ENCODE results near the gene RMC1.

RMC1 gene

DNA sequence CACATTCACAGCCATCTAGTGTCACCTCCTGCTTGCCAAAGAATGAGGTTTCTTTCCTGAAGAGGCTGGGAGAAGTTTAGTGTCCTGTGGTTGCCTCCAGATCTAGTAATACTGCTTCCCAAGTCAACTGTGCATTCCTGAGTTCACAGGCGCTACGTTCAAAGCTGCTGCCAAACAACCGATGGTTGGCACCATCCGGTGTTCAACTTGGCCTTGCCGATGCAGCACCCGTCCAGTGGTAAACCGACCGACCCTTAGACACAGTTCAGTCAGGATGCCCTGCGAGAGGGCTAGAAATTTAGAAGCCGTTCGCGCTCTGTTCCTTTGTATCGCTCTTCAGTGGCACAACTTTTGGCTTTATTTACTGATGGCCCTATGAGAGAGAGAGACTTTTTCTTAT is 28.6 kb downstream of the RMC1 start:
- no peak for DNase-seq
- Histone ChIP-seq H3K27me3 (replicated peaks) (no peaks in the 10 kb centered on the region), H3K4me3 (ENCODE audit: low read depth, low read length) (no peak overlapping the region), H3K27ac (no peak overlapping the region), H3K36me3 (replicated peaks) (peaks cover 79% of the 10 kb centered on the region)
- TF ChIP-seq, protein P1, sequence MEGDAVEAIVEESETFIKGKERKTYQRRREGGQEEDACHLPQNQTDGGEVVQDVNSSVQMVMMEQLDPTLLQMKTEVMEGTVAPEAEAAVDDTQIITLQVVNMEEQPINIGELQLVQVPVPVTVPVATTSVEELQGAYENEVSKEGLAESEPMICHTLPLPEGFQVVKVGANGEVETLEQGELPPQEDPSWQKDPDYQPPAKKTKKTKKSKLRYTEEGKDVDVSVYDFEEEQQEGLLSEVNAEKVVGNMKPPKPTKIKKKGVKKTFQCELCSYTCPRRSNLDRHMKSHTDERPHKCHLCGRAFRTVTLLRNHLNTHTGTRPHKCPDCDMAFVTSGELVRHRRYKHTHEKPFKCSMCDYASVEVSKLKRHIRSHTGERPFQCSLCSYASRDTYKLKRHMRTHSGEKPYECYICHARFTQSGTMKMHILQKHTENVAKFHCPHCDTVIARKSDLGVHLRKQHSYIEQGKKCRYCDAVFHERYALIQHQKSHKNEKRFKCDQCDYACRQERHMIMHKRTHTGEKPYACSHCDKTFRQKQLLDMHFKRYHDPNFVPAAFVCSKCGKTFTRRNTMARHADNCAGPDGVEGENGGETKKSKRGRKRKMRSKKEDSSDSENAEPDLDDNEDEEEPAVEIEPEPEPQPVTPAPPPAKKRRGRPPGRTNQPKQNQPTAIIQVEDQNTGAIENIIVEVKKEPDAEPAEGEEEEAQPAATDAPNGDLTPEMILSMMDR (IDR thresholded peaks at IDR 0.05; ENCODE audit: low read depth, low read length, missing control alignments) = no peak
- in situ Hi-C loops (cut with HindIII; ENCODE audit: low pct_ligation_motif_present, low sequenced_read_pairs) = no loop called here

DNA sequence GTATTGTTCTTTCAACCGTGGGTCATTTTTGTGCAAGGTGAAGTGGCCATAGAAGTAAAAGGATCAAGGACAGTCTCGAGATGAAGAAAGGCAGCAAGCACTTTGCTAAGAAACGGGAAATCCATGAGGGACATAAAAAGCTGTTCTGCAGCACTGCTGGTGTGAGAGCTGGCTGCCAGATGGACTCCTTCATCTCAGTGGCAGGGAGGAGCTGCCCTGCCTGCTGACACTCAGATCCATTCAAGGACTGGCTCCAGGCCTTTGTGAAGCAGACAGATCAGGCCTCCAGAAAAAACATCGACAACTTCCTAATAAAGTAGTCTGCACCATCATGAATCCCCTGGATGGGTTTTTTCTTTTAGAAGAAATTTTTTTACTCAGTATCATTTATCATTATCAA is 29.5 kb downstream of the RMC1 start:
- Histone ChIP-seq H3K36me3 (replicated peaks) (peaks cover 84% of the 10 kb centered on the region), H3K27me3 (replicated peaks) (no peaks in the 10 kb centered on the region), H3K27ac (no peak overlapping the region), H3K4me3 (ENCODE audit: low read depth, low read length) (no peak overlapping the region)
- no peak for DNase-seq
- in situ Hi-C loops (cut with HindIII; ENCODE audit: low pct_ligation_motif_present, low sequenced_read_pairs) = no loop called here
- TF ChIP-seq, protein P1 (IDR thresholded peaks at IDR 0.05; ENCODE audit: low read depth, low read length, missing control alignments) = no peak

DNA sequence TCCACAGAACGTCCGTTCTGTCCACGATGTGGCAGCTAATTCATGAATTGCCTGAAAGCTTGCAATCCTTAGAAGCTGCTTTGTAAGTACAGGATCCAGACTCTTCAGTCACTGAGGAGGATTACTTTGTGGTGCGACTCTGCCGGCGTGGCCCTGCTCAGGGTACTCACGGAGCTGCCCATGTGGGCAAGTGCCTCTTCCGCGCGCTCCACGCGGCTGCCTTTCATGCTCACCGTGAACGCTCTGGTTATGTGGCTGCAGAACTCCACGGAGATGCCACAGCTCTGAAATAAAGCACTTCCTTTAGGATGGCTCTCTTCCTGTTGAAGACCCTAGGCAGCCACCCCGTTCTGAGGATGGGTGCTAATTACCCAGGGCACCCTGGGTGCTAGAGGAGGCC is 31.0 kb downstream of the RMC1 start:
- Histone ChIP-seq H3K4me3 (ENCODE audit: low read depth, low read length) (no peak overlapping the region), H3K27ac (no peak overlapping the region), H3K36me3 (replicated peaks) (peaks cover 77% of the 10 kb centered on the region), H3K27me3 (replicated peaks) (no peaks in the 10 kb centered on the region)
- in situ Hi-C loops (cut with HindIII; ENCODE audit: low pct_ligation_motif_present, low sequenced_read_pairs) = no loop called here
- TF ChIP-seq, protein P1 (IDR thresholded peaks at IDR 0.05; ENCODE audit: low read depth, low read length, missing control alignments) = no peak
- DNase-seq = no peak

DNA sequence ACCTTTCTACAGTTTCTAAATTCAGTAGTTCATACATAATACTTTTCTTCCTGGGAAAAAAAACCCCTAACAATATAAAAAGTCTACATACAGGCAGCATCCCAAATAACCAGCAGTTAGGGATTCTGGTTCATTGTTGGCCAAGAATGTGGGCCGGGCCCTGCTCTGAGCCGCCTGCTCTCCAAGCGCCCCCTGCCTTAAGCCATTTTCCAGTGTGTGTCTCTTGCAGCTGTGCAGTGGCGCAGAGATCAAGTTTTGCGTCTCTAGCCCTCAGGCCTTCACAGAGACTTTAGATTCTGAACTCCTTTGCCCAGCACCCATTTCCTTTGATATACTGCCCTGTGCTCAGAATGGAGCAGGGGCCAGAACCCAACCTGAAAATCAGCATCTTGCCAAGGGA is 32.9 kb downstream of the RMC1 start:
- no peak for DNase-seq
- in situ Hi-C loops (cut with HindIII; ENCODE audit: low pct_ligation_motif_present, low sequenced_read_pairs) = no loop called here

DNA sequence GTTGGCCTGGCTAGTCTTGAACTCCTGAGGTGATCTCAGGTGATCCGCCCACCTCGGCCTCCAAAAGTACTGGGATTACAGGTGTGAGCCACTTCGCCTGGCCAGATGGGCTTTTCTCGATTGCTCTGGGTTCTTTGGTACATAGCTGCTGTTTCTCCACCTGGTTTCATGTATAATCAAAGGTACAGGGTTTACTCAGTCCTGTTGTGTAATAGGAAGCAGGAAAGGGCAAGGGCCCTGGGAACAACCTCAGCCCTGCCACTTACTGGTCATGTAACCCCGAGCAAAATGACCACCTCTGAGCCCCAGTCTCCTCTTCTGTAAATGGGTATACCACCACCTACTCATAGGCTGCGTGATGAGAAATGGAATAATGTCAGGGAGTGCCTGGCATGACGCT is 34.0 kb downstream of the RMC1 start:
- no peaks in the 10 kb centered on the region for H3K27me3 ChIP-seq (replicated peaks)
- DNase-seq = no peak
- H3K4me3 ChIP-seq (ENCODE audit: low read depth, low read length) = no peak overlapping the region
- no peak overlapping the region for H3K27ac ChIP-seq
- peaks cover 65% of the 10 kb centered on the region for H3K36me3 ChIP-seq (replicated peaks)
- in situ Hi-C loops (cut with HindIII; ENCODE audit: low pct_ligation_motif_present, low sequenced_read_pairs) = no loop called here
- TF ChIP-seq, protein P1 (IDR thresholded peaks at IDR 0.05; ENCODE audit: low read depth, low read length, missing control alignments) = no peak

More for the DNA sequence above, 32.9 kb downstream of the RMC1 start:
- TF ChIP-seq, protein P1 (IDR thresholded peaks at IDR 0.05; ENCODE audit: low read depth, low read length, missing control alignments) = no peak
- no peak overlapping the region for H3K27ac ChIP-seq
- H3K36me3 ChIP-seq (replicated peaks) = peaks cover 70% of the 10 kb centered on the region
- no peak overlapping the region for H3K4me3 ChIP-seq (ENCODE audit: low read depth, low read length)
- H3K27me3 ChIP-seq (replicated peaks) = no peaks in the 10 kb centered on the region

DNA sequence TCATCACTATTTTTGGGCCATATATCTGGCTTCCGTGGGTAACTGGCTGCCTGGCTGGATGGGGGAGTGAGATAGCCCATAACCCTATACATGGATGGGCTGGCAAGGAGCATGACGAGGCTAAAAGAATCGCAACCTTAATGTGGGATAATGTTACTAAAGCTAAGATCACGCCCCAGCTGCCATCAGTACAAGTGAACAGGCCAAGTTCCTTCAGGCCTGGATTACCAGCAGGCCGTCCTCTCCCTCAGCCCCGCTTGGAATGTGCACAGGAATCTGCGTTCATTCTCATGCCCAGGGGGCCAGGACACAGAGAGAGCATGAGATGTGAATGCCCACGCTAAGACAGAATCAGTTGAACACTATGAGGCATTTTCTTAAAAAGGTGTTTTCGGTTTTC is 34.7 kb downstream of the RMC1 start:
- Histone ChIP-seq H3K27me3 (replicated peaks) (no peaks in the 10 kb centered on the region), H3K36me3 (replicated peaks) (peaks cover 71% of the 10 kb centered on the region), H3K27ac (no peak overlapping the region), H3K4me3 (ENCODE audit: low read depth, low read length) (no peak overlapping the region)
- no peak for DNase-seq
- TF ChIP-seq, protein P1 (IDR thresholded peaks at IDR 0.05; ENCODE audit: low read depth, low read length, missing control alignments) = no peak
- in situ Hi-C loops (cut with HindIII; ENCODE audit: low pct_ligation_motif_present, low sequenced_read_pairs) = no loop called here
